Epithelial cell of esophagus (primary cell): Measurements from ENCODE around the gene GTF2F2.
"Not testable (repeated sequence)": the region's sequence is repeated elsewhere in the genome, so short reads cannot be mapped to it uniquely, and the experiment has no call there.

Experiments
- DNase-seq: peaks from one replicate; pipeline ENCODE4 v3.0.0; 2010; ENCODE audit warnings: low read depth
- H3K4me3 ChIP-seq: 2 replicates; pipeline ENCODE4 v1.5.1; 2011; ENCODE audit warnings: mild to moderate bottlenecking, low read length, control low read depth
- TF ChIP-seq, protein P1 (sequence below): IDR thresholded peaks from 2 replicates; pipeline ENCODE4 v1.5.1; 2011; ENCODE audit warnings: low read depth, mild to moderate bottlenecking, low read length, control low read depth, inconsistent platforms; ENCODE audit not compliant: insufficient read depth; ENCODE audit errors: missing control alignments

The GTF2F2 gene

DNA sequence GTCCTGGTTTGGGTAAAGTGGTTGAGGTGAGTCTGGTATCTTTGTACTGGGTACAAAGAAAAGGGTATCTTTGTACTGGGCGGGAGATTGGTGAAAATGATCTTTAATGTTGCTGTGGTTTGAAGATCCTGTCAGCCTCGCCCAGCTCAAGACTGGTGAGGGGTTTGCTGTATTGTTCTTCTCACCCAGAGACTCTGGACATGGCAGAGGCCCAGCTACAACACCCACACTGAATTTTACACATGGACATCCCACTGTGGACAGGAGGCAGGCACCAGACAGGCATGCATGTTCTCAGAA, 177.8 kb downstream of the GTF2F2 start:
- DNase-seq: no peak
- TF ChIP-seq, protein P1, sequence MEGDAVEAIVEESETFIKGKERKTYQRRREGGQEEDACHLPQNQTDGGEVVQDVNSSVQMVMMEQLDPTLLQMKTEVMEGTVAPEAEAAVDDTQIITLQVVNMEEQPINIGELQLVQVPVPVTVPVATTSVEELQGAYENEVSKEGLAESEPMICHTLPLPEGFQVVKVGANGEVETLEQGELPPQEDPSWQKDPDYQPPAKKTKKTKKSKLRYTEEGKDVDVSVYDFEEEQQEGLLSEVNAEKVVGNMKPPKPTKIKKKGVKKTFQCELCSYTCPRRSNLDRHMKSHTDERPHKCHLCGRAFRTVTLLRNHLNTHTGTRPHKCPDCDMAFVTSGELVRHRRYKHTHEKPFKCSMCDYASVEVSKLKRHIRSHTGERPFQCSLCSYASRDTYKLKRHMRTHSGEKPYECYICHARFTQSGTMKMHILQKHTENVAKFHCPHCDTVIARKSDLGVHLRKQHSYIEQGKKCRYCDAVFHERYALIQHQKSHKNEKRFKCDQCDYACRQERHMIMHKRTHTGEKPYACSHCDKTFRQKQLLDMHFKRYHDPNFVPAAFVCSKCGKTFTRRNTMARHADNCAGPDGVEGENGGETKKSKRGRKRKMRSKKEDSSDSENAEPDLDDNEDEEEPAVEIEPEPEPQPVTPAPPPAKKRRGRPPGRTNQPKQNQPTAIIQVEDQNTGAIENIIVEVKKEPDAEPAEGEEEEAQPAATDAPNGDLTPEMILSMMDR: no peak

DNA sequence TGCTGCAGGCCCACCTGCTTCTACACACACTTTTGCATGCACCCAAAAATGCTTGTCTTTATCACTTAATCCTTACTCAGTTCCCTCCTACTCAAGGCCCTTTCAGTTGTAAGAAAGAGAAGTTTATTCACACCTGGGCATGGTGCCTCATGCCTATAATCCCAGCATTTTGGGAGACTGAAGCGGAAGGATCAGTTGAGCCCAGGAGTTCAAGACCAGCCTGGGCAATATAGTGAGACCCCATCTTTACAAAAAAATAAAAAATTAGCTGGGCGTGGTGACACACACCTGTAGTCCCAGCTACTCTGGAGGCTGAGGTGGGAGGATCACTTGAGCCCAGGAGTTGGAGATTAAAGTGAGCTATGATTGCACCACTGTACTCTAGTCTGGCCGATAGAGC, 178.2 kb downstream of the GTF2F2 start:
- not testable (repeated sequence) for DNase-seq, H3K4me3 ChIP-seq

More for the DNA sequence above, 177.8 kb downstream of the GTF2F2 start:
- H3K4me3 ChIP-seq: no peak overlapping the region

DNA sequence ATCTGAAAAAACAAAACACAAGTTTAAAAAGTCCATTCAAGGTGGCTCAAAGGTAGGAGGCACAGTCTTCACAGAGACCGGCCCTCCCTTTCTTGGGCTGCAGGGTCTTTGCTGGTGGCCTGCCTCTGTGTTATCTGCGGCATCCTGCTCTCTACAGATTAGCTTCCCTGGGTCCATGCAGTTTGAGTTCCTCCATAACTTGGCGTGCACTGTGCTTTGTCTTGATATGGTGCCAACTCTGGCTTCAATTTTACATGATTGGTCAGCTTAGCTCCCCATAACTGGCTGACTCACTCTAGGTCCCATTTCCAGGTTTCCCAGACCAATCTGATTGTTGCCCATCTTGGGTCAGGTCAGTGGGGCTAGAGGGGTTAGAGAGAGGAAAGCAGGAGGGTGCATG, 178.9 kb downstream of the GTF2F2 start:
- no peak for DNase-seq

DNA sequence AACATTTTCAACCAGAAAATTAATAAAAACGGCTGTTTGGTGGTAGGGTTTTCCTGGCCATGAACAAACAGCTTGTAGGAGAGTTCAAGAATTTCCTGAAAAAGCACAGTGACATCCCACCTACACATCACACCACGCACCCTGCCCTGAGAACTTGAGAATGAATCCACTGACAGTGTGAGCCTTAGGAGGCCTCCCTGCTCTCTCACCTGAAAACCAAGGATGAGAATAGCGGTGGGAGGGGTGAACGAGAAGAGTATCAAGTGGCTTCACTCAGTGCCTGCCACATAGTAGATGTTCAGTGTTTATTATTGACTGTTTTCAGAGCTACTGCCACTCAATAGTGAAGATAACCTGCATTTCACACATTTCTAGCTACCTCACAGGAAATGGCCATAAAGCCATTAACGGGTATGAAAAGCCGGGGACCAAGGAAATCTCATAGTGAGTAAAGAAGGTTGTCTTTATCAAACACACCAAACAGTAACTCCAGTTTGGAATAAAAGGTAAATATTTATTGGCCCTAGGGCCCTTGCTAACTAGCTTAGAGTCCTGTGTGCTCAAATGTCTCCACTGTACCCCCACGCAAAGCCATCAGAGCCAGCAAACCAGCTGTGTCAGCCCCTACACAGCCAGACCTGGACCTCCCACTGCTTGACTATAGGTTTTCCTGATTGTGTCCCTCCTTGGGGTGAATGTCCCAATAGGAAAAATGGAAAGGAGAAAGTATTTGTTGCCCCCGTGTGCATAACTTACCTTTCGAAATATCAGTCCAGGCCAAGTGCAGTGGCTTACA, 180.1 kb downstream of the GTF2F2 start:
- TF ChIP-seq, protein P1: no peak
- DNase-seq: no peak
- no peak overlapping the region for H3K4me3 ChIP-seq

More for the DNA sequence above, 178.9 kb downstream of the GTF2F2 start:
- TF ChIP-seq, protein P1: no peak
- H3K4me3 ChIP-seq: no peak overlapping the region

DNA sequence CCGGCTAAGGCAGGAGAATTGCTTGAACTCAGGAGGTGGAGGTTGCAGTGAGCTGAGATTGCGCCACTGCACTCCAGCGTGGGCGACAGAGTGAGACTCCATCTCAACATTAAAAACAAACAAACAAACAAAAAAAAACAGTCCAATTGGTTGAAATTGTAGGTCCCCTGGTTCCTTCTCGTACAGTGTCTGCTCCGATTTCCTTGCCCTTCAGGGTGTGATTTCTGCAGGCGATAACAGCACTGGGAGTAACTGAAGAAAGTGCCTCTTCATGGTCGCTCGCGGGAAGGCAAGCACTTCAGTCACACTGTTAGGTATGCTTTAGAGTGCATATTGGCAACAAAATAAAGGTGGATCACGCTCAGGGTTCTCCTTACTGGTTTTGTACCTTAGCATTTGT, 181.0 kb downstream of the GTF2F2 start:
- TF ChIP-seq, protein P1: no peak
- DNase-seq: no peak
- H3K4me3 ChIP-seq: no peak overlapping the region

DNA sequence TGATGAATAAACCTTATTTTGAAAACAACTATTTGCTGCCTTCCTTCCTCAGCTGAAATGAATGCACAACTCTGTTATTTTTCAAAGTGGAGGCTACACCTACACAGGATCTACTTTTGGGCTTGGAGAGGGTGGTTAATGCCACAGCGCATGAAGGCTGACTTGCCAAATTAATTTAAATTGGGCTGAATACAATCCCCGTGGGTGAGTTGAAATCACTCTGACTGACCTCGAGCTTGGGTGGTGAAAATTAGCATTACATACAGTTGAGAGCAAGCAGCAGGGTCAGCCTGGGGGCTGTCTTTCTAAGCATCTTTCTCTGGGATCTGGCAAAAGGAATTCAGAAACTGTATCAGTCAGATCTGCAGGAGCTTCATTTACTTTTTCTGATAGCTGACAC, 182.2 kb downstream of the GTF2F2 start:
- TF ChIP-seq, protein P1: no peak
- DNase-seq: no peak

DNA sequence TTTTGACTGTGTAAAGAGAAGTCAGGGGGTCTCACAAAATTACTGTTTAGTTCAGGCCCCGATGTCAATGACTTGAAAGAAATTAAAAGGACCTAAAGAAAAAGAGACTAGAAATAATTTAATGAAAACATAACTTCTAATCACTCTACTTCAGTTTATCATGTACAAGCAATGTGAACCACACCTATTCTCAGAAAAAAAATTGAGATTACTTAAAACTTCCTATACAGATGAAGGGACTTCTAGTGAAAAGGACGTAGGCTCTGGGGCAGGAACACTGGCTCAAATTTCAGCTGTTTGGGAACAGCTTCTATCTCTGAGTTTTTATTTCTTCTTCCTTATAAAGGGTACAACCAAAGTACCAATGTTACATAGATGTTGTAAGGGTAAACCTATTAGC, 182.7 kb downstream of the GTF2F2 start:
- DNase-seq: no peak
- TF ChIP-seq, protein P1: no peak
- no peak overlapping the region for H3K4me3 ChIP-seq

More for the DNA sequence above, 182.2 kb downstream of the GTF2F2 start:
- no peak overlapping the region for H3K4me3 ChIP-seq
